ENCODE data around the gene NRL. TPM values are rescaled to one million over a fixed set of nuclear protein-coding genes. Genes with fewer than 3 reads are reported as not detected.

The NRL gene
- total and polyA plus RNA-seq, 7 donors, result 1.2 to 5.1 (median 2.4) TPM

DNA sequence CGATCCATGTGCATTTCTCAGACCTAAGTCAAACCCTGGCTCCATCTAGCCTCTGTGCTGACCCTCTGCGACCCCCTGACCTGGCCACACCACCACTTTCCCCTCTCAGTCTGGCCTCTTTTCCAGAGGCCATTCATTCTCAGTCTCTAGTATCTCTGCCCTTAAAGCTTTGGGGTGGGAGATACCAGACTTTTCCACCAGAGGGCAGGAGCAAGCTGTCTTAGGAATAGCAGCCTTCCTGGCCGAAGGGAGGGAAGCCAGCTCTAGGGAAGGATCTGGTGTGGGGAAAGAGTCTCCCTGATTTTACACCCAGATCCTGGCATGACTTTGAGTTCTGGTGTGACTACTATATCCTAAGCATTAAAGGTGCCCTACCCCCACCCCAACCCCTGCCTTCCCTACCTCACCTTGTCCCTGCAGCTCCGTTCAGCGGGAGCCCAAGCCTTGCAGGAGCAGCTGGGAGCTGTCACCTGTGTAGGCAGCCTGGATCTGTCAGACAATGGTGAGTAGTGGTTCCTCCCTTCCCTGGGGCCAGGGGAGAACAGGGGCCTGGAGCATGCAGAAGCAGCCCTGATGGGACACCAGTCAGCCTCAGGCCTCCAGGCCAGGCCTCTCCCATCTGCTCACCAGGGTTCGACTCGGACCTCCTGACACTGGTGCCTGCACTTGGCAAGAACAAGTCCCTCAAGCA lies 56.3 kb downstream of the NRL start:
- no peak overlapping the region for H3K27ac ChIP-seq
- no peaks in the 10 kb centered on the region for H3K4me1 ChIP-seq
- H3K27me3 ChIP-seq (ENCODE audit: insufficient read depth in 3 of 3, low read length in 2 of 3), result peaks cover 0 to 25% (median 0%) of the 10 kb centered on the region in 3 donors
- no peaks in the 10 kb centered on the region for H3K9me3 ChIP-seq
- ATAC-seq (peak; percentile 82 to 95 (median 92)), DNase-seq (peak; percentile 53 to 74)
- intact Hi-C loops (cut with DNase I), result loop anchor here (1.0 to 5.0 kb wide), 5 partner anchors 32 to 249 kb away; partner anchors contain the start of genes CIDEB (in 1 of the 2) and IRF9 (in 1 of the 2)
- 39 to 65% (median 56%) methylated on average over 7 of the region's 7 CpGs for WGBS, 3 donors
- H3K36me3 ChIP-seq (ENCODE audit: insufficient read depth in 1 of 2, low read depth in 1 of 2), result no peaks in the 10 kb centered on the region
- TF ChIP-seq, protein P1, sequence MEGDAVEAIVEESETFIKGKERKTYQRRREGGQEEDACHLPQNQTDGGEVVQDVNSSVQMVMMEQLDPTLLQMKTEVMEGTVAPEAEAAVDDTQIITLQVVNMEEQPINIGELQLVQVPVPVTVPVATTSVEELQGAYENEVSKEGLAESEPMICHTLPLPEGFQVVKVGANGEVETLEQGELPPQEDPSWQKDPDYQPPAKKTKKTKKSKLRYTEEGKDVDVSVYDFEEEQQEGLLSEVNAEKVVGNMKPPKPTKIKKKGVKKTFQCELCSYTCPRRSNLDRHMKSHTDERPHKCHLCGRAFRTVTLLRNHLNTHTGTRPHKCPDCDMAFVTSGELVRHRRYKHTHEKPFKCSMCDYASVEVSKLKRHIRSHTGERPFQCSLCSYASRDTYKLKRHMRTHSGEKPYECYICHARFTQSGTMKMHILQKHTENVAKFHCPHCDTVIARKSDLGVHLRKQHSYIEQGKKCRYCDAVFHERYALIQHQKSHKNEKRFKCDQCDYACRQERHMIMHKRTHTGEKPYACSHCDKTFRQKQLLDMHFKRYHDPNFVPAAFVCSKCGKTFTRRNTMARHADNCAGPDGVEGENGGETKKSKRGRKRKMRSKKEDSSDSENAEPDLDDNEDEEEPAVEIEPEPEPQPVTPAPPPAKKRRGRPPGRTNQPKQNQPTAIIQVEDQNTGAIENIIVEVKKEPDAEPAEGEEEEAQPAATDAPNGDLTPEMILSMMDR (IDR thresholded peaks at IDR 0.05), result peak; percentile 93
- no peak overlapping the region for H3K4me3 ChIP-seq

DNA sequence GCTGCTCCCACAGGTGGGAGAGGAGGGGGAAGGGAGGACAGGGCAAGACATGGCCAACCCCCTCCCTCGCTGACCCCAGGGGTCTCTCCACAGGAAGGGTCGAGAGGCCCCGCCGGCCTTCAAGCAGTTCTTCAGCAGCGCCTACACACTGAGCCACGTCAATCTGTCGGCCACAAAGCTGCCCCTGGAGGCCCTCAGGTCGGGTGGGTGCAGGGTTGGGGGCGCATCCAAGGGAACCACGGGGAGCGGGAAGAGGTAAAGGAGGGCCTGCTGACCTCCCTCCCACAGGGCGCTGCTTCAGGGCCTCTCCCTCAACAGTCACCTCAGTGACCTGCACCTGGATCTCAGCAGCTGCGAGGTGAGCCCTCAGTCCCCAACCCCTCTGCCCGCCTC lies 56.9 kb downstream of the NRL start:
- no peaks in the 10 kb centered on the region for H3K9me3 ChIP-seq
- intact Hi-C loops (cut with DNase I), result loop anchor here (1.0 to 5.0 kb wide), 5 partner anchors 32 to 249 kb away; partner anchors contain the start of genes CIDEB (in 1 of the 2) and IRF9 (in 1 of the 2)
- peaks cover under 1% of the 10 kb centered on the region for H3K4me1 ChIP-seq
- H3K4me3 ChIP-seq, result no peak overlapping the region
- DNase-seq (no peak), ATAC-seq (peak in 2 of 4 donors; percentile 8 to 13)
- 45 to 62% (median 57%) methylated on average over 14 of the region's 14 CpGs for WGBS, 3 donors
- H3K27me3 ChIP-seq (ENCODE audit: insufficient read depth in 3 of 3, low read length in 2 of 3), result peaks cover 0 to 31% (median 0%) of the 10 kb centered on the region in 3 donors
- TF ChIP-seq, protein P1 (IDR thresholded peaks at IDR 0.05), result no peak
- H3K36me3 ChIP-seq (ENCODE audit: insufficient read depth in 1 of 2, low read depth in 1 of 2), result no peaks in the 10 kb centered on the region
- no peak overlapping the region for H3K27ac ChIP-seq

DNA sequence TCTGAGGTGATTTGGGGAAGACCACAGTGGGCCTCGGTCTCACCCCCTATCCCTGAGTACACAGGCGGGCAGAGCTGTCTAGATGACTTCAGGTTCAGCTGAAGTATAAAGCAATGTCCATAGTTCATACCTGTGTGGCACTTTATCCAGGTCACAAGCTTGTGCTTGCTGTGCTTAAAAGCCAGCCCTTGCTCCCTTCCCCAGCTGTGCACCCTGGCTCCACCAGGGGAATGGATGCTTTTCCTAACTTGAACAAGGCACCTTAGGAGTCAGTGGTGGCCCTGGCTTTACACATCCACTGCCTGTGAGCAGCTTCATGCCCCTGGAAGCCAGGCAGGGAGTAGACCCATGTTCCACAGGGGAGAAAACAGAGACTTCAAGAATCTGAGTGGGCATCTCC lies 57.5 kb downstream of the NRL start:
- 82 to 93% (median 84%) methylated on average over 2 of the region's 2 CpGs for WGBS, 3 donors
- Histone ChIP-seq H3K4me3 (no peak overlapping the region), H3K27ac (no peak overlapping the region), H3K9me3 (no peaks in the 10 kb centered on the region), H3K27me3 (ENCODE audit: insufficient read depth in 3 of 3, low read length in 2 of 3) (peaks cover 0 to 36% (median 0%) of the 10 kb centered on the region in 3 donors), H3K36me3 (ENCODE audit: insufficient read depth in 1 of 2, low read depth in 1 of 2) (no peaks in the 10 kb centered on the region), H3K4me1 (peaks cover 5% of the 10 kb centered on the region)
- DNase-seq (no peak), ATAC-seq (no peak)
- TF ChIP-seq, protein P1 (IDR thresholded peaks at IDR 0.05), result no peak
- intact Hi-C loops (cut with DNase I), result loop anchor here in 1 of 2 donors (5.0 kb wide), 1 partner anchor 250 kb away; the partner anchor contains the start of gene CIDEB

DNA sequence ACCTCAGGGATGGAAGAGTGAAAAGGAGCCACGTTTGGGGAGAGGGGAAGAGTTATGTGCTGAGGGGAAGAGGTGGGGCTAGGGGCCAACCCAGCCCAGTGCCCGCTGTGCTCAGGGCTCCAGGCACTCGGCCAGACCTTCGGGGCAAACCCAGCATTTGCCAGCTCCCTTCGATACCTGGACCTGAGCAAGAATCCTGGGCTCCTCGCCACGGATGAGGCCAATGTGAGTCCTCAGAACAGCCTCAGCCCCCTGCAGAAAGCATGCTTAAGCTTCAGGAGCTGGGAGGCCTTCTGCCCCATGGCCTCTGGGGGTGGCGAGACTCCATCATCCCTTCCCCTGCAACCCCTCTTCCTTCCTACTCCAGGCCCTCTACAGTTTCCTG lies 58.0 kb downstream of the NRL start:
- Histone ChIP-seq H3K9me3 (no peaks in the 10 kb centered on the region), H3K27ac (no peak overlapping the region), H3K4me1 (peaks cover 10% of the 10 kb centered on the region), H3K27me3 (ENCODE audit: insufficient read depth in 3 of 3, low read length in 2 of 3) (peaks cover 0 to 41% (median 0%) of the 10 kb centered on the region in 3 donors), H3K36me3 (ENCODE audit: insufficient read depth in 1 of 2, low read depth in 1 of 2) (no peaks in the 10 kb centered on the region), H3K4me3 (no peak overlapping the region)
- ATAC-seq, result no peak
- 62 to 83% (median 71%) methylated on average over 8 of the region's 8 CpGs for WGBS, 3 donors
- no peak for DNase-seq
- intact Hi-C loops (cut with DNase I), result loop anchor here in 1 of 2 donors (5.0 kb wide), 1 partner anchor 251 kb away; the partner anchor contains the start of gene CIDEB
- TF ChIP-seq, protein P1 (IDR thresholded peaks at IDR 0.05), result no peak
